Islet of Langerhans (tissue), 1 donor: ENCODE measurements around the gene NOB1.
"Not testable (repeated sequence)": the region's sequence is repeated elsewhere in the genome, so short reads cannot be mapped to it uniquely, and the experiment has no call there.

Experiments used
- FAIRE-seq: peaks from one replicate; lab custom pipeline; 2011; peaks lifted over from hg19 to GRCh38; lab: Jason Lieb, UNC

Gene NOB1

DNA sequence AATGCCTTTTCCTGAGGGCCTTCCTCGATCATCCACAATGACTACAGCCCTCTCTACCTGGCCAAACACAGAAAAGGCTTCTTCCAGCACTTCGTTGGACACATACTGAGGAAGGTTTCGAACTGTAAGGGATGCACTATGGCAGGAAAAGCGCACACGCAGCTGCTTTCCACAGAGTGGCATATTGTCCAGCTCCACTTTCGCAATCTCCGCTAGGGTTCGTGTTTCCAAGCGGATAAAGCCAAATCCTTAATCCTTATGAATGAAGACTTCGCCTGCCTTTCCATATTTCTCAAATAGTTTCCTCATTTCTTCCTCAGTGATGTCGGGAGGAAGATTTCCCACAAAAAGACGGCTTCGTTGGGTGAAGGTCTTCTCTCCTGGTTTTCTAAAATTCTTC is 2.6 kb upstream of the NOB1 start:
- FAIRE-seq = not testable (repeated sequence)

DNA sequence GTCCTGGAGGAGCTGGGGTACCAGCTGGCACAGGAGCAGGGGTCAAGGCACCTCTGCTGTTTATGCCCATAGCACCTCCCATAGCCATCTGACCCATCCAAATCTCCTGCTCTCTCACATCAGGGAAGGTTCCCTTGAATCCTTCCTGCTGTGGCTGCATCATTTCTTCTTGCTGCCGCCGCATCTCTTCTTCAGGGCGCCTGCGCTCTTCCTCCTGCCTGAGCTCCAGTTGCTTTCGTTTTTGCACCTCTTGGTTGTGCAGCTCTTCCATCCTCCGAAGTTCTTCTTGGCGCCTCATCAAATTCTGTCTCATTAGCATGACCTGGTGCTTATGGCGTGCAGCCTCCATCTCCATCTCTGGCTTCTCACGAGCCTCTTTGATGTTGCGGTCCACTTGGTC is 2.0 kb upstream of the NOB1 start:
- no peak for FAIRE-seq

DNA sequence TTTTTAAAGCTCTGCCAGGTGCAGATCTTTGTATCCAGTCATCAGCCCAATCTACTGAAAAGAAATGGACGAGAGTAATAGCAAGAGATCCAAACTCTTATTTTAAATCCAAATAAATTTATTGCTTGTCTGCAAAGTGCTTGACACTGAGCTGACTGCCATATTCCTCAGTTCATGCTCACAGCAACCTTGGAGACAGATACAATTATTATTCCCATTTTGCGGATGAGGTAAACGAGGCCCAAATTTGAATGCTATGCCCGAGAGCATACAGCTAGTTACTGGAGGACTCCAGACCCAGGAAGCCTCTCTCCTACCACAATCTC is 620 bp downstream of the NOB1 start:
- no peak for FAIRE-seq

DNA sequence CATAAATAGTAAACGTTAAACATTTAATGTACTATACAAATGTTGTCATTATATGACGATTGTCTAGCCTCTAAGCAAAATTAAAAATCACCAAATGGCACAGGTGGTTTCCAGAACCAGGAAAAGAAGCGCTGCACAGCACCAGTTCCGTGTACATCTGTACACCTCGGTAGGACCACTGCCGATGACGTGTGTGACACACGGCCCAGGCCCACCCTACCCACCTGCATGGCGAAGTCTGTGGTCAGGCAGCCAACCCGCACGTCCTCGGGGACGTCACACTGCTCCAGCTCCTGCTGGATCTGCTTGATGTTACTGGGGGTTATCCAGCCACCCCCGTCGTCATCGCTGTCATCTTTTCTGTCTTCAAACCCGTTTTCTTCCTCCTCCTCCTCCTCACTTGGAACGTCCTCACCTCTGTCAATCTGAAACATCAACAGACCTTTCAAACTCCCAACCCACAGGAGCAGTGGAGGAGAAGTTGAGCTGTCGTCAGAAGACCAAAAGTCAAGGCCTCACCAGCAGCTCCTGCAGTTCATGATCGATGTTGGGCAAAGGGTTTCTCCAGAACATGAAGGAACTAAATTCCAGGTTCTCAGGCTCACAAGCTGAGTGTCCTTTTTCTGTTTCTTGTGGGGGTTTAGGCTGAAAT is 5.9 kb downstream of the NOB1 start:
- no peak for FAIRE-seq

DNA sequence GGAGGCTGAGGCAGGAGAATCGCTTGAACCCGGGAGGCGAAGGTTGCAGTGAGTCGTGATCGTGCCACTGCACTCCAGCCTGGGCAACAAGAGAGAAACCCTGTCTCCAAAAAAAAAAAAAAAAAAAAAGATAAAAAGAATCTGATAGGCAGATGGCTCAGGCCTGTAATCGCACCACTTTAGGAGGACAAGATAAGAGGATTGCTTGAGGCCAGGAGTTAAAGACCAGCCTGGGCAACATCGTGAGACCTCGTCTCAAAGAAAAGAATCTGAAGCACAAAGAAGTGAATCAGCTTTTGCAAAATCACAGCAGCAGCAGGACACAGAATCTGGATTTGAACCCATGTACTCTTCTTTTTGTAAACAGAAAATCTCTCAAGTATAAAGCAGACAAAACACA is 7.6 kb downstream of the NOB1 start:
- no peak for FAIRE-seq

DNA sequence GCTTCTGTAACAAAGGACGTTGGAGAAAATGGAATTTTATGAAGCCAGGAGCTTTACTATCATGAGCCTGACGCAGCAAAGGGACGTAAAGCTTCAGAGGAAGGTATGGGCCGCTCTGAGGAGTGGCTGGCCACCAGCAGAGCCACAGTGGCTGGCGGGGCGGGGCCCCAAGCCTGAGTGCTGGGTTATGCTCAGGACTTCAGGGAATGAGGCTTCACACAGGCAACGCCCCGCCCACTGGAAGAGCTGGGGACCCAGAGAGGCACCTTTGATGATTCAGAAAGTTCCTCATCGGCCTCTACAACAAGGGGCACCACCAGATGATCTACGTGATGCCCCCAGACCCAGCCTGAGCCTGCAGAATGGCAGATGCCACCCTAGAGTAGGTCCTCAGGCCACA is 8.8 kb downstream of the NOB1 start:
- no peak for FAIRE-seq

DNA sequence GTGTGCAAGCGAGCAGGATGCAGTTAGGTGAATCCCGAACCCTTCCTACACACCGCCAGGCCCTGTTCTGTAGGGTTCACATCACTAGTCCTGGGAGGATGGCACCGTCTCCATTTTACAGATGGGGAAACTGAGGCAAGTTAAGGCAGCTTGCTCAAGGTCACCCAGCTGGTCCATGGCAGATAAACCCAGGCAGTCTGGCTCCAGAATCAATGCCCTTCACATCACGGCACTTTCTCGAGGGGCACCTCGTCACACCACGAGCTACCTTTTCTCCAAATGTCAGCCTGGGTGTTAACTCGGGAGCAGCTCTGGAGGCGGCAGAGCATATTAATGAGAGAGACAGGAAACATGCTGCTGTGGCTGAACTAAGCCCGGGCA is 9.5 kb downstream of the NOB1 start:
- FAIRE-seq = no peak

DNA sequence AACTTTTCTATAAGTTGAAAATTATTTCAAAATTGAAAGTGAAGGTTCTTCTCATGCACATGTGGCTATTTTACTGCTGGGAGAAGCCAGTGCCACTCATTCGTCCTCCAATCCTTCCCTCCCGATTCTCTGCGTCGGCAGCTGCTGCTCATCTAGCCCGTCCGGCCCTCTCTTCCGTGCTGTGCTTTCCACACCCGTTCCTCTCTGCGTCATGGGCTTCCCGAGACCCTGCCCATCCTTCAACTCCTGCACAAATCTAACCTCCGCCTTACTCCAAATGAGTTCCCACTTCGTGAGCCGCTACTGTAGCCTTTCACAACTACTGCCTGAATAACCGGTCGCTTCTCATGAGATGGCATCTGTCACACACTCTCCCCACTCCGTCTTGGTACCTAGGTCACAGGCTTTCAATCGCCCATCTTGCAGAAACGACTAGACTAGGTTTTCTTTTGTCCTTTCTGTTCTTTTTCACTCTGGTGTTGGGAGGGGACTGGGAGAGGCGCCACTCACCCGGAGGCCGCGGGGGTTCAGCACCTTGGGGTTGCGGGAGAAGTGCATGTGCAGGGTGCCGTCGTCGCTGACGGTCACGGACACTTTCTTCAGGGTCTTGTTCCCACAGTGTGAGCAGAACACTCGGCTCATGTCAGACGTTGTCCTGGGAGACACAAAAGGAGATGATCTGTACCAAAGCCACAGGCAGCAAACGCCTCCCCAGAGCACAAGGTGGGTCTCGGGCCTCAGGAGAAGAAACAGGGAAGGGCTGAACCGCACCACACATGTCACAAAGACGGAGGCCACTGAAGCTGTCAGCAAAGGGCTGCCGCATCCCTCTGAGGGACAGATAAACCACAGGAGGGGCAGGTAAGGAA is 10.1 kb downstream of the NOB1 start:
- no peak for FAIRE-seq

DNA sequence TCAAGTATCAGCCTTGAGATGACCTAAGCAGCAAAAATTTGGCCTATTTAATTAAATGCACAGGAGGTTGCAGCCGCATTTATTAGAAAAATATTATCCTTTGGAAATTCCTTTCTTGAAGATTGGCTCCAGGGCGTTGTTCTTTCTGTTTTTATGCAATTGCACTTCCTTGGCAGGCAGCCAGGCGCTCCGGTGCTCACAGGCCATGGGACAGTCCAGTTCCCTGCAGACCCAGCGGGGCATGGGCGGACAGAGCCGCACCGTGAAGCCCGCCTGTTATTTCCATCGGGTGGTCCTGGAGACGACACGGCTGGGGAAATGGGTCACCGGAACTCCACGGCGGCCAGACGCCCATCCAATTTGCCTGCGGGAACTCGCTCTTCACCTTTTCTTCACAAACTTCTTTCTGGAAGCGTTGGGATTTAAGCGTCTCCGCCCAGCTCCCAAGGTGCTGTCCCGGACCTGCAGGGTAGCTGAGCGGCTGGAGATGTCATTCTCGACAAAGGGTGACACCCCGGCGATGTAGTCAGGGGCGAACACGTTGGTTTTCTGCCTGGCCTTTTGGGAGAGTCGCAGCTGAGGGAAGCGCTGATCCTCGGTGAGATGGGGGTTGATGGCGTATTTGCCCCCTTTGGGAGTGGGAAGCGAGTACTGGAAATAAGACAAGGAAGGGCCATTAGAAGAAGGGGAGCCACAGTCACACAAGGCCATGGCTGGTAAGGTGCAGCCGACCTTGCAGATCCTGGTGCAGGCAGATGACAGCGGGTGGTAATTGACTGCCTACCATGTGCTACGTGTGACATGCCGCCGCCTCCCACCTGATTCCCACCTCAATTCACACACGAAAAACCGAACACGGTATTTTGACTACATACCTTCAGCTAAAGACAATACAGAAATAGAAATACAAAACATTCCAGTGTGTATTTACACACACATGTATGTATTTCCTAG is 12.5 kb downstream of the NOB1 start:
- FAIRE-seq = no peak

DNA sequence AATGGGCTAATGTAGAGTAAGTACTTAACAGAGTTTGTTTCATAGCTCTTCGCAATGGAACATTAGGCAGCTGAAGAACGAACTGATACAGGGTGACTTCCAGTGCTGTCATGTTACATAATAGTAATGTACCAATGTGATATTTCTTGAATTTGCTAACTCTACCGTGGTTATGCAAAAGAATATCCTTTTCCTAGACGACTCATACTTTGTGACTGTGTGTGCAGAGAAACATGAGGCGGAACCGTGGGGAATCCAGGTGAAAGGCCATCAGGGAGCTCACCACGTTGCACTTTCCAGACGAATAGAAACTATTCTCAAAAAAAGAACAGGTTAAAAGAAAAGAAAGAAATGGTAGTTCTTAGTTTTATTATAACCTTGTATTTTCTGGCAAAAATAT is 13.2 kb downstream of the NOB1 start:
- no peak for FAIRE-seq

DNA sequence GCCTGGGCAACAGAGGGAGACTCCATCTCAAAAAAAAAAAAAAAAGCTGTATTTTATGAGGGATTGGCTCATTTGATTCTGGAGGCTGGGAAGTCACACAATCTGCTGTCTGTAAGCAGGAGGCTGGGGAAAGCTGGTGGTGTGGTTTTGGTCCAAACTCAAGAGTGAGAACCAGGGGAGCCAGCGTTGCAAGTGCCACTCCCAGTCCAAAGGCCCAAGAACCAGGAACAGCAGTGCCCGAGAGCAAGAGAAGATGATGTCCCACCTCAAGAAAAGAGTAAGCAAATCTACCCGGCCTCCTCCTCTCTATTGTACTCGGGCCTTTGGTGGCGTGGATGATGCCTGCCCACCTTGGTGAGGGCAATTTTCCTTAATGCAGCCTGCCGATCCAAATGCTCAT is 22.6 kb downstream of the NOB1 start:
- no peak for FAIRE-seq

DNA sequence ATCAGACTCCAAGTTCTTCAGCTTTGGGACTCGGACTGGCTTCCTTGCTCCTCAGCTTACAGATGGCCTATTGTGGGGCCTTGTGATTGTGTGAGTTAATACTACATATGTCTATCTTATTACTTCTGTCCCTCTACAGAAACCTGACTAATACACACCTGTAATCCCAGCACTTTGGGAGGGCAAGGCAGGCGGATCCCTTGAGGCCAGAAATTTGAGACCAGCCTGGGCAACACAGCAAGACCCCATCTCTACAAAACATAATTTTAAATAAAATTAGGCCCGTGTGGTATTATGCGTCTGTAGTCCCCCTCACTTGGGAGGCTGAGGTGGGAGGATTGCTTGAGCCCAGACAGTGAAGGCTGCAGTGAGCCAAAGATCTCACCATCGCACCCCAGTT is 23.4 kb downstream of the NOB1 start:
- FAIRE-seq = not testable (repeated sequence)

DNA sequence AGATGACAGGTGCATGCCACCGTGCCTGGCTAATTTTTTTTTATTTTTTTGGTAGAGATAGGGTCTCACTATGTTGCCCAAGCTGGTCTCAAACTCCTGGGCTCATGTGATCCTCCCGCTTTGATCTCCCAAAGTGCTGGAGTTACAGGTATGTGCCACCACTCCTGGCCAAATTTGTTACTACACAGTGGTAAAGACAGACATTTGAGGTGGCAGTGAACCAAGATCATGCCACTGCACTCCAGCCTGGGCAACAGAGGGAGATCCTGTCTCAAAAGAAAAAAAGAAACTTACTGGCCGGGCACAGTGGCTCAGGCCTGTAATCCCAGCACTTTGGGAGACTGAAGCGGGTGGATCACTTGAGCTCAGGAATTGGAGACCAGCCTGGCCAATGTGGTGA is 25.7 kb downstream of the NOB1 start:
- not testable (repeated sequence) for FAIRE-seq

DNA sequence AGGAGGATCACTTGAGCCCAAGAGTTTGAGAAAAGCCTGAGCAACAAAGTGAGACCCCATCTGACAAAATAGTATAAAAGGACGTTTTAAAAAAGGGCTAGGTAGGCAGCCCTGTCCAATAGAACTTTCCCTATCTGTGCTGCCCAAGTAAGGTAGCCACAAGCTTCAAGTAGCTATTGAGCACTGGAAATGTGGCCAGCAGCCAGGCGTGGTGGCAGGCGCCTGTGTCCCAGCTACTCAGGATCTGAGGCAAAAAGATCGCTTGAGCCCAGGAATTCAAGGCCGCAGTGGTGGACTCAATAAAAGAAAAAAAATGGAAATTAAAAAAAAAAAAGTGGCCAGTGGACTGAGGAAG is 26.8 kb downstream of the NOB1 start:
- FAIRE-seq = no peak

DNA sequence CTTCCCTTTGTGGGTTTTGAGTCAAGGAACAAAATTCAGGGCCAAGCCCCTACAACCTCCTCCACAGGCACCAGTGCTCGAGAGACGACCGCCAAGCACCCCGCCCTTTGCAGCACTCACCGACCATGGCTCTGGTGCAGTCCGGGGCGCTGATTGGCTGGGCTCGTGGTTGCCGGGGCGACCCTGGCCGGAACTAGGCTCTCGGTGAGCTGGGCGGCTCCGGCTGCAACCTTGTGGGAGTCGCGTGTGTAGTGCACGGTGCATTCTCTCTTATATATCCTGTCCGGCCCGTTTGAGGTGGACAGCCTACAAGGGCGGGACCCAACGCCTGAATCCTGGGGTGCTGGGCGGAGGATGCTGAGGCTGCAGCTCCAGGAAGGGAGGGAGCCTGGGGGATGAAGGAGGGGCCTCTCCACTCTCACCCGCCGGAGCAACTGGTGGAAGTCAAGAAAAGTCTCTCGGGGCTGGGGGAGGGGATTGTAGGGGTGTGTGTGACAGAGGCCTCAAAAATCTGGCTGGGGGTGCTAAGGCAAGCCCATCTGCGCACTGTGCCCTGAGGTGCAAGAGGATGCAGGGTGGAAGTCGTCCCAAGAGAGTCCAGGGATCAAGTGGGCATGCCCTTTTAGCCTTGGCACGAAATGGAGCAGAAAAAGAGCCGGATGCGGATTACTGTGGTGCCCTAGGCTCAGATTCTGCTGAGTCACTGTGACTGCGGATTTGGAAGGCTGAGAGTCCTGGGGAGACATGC is 28.2 kb downstream of the NOB1 start, which contains the start of gene NQO1:
Gene NQO1, minus strand, starts transcription at position 248 of the 748 bp plus-strand sequence. Its CDS starts 121 bp downstream, at position 127.
- FAIRE-seq = no peak

DNA sequence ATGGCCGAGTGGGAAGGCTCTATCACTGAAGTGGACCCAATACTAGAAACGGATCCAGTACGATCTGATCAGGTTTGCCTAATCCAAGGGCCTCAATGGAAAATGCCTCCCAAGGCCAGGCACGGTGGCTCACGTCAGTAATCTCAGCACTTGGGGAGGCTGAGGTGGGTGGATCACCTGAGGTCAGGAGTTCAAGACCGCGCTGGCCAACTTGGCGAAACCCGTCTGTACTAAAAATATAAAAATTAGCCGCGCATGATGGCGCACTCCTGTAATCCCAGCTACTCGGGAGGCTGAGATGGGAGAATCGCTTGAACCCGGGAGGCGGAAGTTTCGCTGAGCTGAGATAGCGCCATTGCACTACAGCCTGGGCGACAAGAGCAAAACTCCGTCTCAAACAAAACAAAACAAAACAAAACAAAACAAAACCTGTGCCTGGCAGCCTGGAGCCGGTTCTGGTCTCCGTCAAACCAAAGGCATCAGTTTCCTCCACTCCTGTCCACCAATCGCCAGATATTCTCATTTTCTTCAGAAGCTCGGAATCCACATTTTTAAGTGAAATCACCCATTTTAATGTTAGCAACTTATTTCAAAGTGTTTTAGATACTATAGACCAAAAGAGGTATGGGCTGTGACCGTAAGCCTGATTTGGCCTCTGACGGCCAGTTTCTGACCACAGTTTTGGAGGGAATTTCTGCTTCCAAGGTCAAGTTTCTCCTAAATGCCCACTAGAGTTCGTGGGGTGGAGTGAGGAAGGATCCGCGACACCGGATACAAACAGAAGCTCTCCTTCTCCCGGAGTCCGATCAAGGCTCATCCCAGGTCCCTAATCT is 29.0 kb downstream of the NOB1 start:
- FAIRE-seq = no peak

DNA sequence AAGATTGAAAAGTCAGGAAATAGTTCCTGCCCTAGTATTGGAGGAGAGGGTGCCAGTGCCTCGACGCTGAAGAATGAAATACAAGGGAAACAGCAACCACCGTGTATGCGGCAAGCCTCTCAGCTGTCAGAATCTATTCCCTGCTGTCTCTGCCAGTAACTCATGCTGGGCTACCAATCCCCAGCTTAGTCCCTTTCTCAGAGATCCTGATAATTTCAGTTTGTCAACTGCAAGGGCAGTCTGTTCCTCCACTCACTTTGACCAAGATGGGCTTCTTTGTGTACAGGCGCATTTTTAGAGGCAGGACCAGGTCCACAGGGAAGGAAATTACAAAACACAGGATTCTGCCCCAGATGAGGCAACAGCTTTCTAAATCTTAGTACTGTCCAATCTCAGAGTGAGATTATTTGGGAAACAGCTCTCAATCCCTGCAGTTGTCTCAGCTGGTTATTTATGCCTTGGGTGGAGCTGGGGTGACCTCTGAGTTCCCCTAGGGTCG is 29.7 kb downstream of the NOB1 start:
- no peak for FAIRE-seq

DNA sequence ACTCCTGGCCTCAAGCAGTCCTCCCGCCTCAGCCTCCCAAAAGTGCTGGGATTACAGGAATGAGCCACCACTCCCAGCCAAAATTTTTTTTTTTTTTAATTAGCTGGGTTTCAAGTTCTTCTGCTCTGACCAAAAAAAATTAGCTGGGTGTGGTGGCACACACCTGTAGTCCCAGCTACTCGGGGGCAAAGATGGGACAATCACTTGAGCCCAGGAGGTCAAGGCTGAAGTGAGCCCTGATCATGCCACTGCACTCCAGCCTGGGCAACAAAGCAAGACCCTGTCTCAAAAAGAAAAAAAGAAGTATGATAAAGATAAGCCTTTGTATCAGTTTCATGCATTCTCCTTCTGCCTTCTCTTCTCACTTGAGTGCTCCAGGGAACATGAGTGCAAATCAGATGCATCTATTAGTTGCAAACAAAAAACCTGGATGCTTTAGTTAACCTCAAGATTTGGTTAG is 30.3 kb downstream of the NOB1 start:
- FAIRE-seq = no peak

DNA sequence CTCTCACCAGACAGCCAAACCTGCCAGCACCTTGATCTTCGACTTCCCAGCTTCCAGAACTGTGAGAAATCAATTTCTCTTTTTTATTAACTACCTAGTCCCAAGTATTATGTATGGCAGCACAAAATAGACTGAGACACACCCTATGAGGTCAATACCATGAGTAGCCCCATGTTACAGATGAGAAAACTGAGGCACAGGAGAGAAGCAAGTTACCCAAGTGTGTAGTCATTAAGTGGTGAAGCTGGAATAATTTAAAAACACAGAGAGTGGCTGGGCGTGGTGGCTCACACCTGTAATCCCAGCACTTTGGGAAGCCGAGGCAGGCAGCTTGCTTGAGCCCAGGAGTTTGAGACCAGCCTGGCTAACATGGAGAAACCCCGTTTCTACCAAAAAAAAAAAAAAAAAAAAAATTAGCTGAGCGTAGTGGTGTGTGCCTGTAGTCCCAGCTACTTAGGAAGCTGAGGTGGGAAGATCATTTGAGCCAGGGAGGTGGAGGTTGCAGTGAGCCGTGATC is 33.2 kb downstream of the NOB1 start:
- FAIRE-seq = no peak

DNA sequence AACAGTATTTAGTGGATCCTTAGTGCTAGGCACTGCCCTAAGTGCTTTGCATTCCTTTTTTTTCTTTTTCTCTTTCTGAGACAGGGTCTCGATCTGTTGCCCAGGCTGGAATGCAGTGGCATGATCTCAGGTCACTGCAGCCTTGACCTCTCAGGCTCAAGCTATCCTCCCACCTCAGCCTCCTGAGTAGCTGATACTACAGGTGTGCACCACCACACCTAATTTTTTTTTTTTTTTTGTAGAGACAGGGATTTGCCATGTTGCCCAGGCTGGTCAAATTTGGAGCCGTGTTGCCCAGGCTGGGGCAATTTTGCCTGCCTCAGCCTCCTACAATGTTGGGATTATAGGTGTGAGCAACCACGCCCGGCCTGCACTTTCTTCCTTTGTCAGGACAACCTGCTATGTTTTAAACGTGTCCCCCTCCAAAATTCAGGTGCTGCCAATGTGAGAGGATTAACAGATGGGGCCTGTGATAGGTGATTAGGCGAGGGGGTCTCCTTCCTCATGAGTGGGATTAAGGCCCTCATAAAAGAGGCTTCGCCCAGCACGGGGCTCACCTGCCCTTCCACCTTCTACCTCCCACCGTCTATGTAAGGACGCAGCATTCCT is 33.8 kb downstream of the NOB1 start:
- FAIRE-seq = no peak
